ENCODE data around the gene EMC10. TPM values are rescaled to one million over a fixed set of nuclear protein-coding genes. Genes with fewer than 3 reads are reported as not detected.
"Not testable (repeated sequence)": the region's sequence is repeated elsewhere in the genome, so short reads cannot be mapped to it uniquely, and the experiment has no call there.

EMC10 gene
- total RNA-seq, 1 experiment from 2014 or later: 200 TPM

DNA sequence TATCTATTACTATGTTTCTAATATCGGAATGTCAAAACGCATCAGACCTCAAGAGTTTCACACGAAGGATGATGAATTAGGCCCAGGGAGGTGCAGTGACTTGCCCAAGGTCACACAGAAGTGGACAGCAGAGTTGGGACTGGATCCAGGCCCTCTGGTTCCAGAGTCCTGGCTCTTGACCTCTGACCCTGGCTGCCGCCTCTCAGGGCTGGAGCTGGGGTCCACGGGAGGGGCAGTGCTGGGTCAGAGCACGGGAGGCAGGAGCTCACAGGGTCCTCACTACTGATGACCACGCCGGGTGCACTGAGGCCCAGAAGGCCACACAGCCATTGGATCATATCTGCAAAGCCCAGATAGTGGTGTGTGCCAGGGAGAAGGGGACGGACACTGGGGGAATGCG is 46.6 kb downstream of the EMC10 start:
- no peak for DNase-seq
- intact Hi-C loops (cut with micrococcal nuclease; ENCODE audit: unreplicated experiment): no loop called here
- Mint-ChIP-seq H3K27me3 (ENCODE audit: unreplicated experiment) (peaks cover 26% of the 10 kb centered on the region), H3K9me3 (ENCODE audit: low read depth, unreplicated experiment) (no peaks in the 10 kb centered on the region), H3K36me3 (ENCODE audit: insufficient read depth, unreplicated experiment) (no peaks in the 10 kb centered on the region), H3K4me1 (ENCODE audit: low read depth, unreplicated experiment) (no peaks in the 10 kb centered on the region), H3K4me3 (ENCODE audit: low read depth, unreplicated experiment) (no peak overlapping the region), H3K27ac (ENCODE audit: unreplicated experiment) (no peak overlapping the region)
- CTCF ChIA-PET: interaction anchor here (0.6 to 1.7 kb wide), 2 partner anchors 15 to 18 kb away, joined by 3 to 4 read pairs; no protein-coding TSS in a partner anchor
- TF ChIP-seq, protein P1, sequence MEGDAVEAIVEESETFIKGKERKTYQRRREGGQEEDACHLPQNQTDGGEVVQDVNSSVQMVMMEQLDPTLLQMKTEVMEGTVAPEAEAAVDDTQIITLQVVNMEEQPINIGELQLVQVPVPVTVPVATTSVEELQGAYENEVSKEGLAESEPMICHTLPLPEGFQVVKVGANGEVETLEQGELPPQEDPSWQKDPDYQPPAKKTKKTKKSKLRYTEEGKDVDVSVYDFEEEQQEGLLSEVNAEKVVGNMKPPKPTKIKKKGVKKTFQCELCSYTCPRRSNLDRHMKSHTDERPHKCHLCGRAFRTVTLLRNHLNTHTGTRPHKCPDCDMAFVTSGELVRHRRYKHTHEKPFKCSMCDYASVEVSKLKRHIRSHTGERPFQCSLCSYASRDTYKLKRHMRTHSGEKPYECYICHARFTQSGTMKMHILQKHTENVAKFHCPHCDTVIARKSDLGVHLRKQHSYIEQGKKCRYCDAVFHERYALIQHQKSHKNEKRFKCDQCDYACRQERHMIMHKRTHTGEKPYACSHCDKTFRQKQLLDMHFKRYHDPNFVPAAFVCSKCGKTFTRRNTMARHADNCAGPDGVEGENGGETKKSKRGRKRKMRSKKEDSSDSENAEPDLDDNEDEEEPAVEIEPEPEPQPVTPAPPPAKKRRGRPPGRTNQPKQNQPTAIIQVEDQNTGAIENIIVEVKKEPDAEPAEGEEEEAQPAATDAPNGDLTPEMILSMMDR (IDR thresholded peaks at IDR 0.05; ENCODE audit: unreplicated experiment): no peak
- BruUV-seq (replicated peaks): no TSS peak

DNA sequence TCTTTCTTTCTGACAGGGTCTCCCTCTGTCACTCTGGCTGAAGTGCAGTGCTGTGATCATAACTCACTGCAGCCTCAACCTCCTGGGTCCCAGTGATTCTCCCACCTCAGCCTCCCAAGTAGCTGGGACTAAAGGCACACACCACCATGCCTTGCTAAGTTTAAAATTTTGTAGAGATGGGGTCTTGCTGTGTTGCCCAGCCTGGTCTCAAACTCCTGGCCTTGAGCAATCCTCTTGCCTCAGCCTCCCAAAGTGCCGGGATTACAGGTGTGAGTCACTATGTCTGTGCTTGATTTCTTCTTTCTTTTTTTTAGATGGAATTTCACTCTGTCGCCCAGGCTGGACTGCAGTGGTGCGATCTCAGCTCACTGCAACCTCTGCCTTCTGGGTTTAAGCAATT is 51.7 kb downstream of the EMC10 start:
- BruUV-seq (replicated peaks); CTCF ChIA-PET: not testable (repeated sequence)

DNA sequence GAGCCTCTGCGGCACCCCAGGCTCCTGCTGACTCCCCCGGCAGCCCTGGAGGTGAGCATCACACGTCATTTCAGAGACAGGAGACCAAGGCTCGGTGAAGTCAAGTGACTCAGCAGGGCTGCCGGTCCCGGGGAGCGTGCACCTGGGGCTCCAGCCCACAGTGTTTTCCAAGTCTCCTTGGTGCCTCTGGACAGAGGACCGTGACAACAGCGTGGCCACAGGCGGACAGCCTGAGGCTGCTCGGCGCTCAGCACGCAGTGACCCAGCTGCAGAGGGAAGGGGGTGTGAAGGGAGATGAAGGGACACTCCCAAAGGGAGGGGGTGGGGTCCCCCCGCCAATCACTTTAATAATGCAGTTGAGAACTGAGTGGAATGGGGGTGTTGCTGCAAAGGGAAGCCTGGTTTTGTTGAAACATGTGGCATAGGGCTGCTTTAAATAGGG is 54.9 kb downstream of the EMC10 start:
- no peak for DNase-seq
- no peak overlapping the region for H3K4me3 Mint-ChIP-seq (ENCODE audit: low read depth, unreplicated experiment)
- BruUV-seq (replicated peaks): no TSS peak
- H3K36me3 Mint-ChIP-seq (ENCODE audit: insufficient read depth, unreplicated experiment): peaks cover 5% of the 10 kb centered on the region
- H3K27ac Mint-ChIP-seq (ENCODE audit: unreplicated experiment): no peak overlapping the region
- TF ChIP-seq, protein P1 (IDR thresholded peaks at IDR 0.05; ENCODE audit: unreplicated experiment): no peak
- H3K9me3 Mint-ChIP-seq (ENCODE audit: low read depth, unreplicated experiment): peaks cover 6% of the 10 kb centered on the region
- peaks cover 80% of the 10 kb centered on the region for H3K27me3 Mint-ChIP-seq (ENCODE audit: unreplicated experiment)
- CTCF ChIA-PET: no interaction called here
- intact Hi-C loops (cut with micrococcal nuclease; ENCODE audit: unreplicated experiment): no loop called here
- H3K4me1 Mint-ChIP-seq (ENCODE audit: low read depth, unreplicated experiment): no peaks in the 10 kb centered on the region

More for the DNA sequence above, 51.7 kb downstream of the EMC10 start:
- intact Hi-C loops (cut with micrococcal nuclease; ENCODE audit: unreplicated experiment); H3K4me3 Mint-ChIP-seq (ENCODE audit: low read depth, unreplicated experiment); H3K4me1 Mint-ChIP-seq (ENCODE audit: low read depth, unreplicated experiment); H3K27ac Mint-ChIP-seq (ENCODE audit: unreplicated experiment); H3K9me3 Mint-ChIP-seq (ENCODE audit: low read depth, unreplicated experiment); DNase-seq; H3K36me3 Mint-ChIP-seq (ENCODE audit: insufficient read depth, unreplicated experiment): not testable (repeated sequence)
- H3K27me3 Mint-ChIP-seq (ENCODE audit: unreplicated experiment): peaks cover 75% of the 10 kb centered on the region

DNA sequence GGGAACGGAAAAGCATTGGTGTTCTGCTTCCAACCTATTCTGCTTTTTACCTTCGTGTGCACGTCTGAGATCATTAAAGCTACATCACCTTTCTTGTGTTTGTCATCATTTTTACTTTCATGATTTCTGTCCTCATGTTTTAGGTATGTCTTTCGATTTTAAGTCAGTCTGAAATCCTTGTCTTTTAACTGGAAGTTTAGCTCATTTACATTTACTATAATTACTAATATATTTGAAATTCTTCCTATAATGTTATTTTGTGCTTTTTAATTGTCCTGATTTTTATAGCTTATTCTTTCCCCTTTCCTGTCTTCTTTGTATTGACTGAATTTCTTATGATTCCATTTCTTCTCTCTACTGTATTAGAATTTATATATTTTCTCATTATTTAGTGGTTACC is 56.6 kb downstream of the EMC10 start:
- peaks cover 63% of the 10 kb centered on the region for H3K27me3 Mint-ChIP-seq (ENCODE audit: unreplicated experiment)
- H3K4me1 Mint-ChIP-seq (ENCODE audit: low read depth, unreplicated experiment): no peaks in the 10 kb centered on the region
- no TSS peak for BruUV-seq (replicated peaks)
- H3K9me3 Mint-ChIP-seq (ENCODE audit: low read depth, unreplicated experiment): peaks cover 6% of the 10 kb centered on the region
- CTCF ChIA-PET: no interaction called here
- no peak overlapping the region for H3K4me3 Mint-ChIP-seq (ENCODE audit: low read depth, unreplicated experiment)
- intact Hi-C loops (cut with micrococcal nuclease; ENCODE audit: unreplicated experiment): no loop called here
- no peak overlapping the region for H3K27ac Mint-ChIP-seq (ENCODE audit: unreplicated experiment)
- H3K36me3 Mint-ChIP-seq (ENCODE audit: insufficient read depth, unreplicated experiment): peaks cover 5% of the 10 kb centered on the region
- no peak for DNase-seq
- TF ChIP-seq, protein P1 (IDR thresholded peaks at IDR 0.05; ENCODE audit: unreplicated experiment): no peak

DNA sequence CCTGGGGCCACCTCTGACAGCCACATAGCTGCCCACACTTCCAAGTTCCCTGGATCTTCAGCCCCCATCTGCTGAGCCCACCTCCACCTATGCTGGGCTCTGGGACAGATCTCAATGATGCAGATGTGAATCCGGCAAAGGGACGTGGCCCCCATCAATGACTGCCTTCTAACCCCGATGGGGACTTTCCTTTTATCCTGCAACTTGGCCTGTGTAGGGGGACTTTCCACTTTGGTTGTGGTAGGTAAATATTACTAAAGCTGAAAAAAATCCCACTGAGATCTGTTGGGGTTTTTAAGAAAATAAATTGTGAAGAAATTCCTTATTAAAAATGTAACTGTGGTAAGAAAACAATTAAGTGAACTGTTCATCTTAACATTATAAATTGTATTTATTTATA is 58.2 kb downstream of the EMC10 start:
- Mint-ChIP-seq H3K36me3 (ENCODE audit: insufficient read depth, unreplicated experiment) (peaks cover 5% of the 10 kb centered on the region), H3K27ac (ENCODE audit: unreplicated experiment) (no peak overlapping the region), H3K9me3 (ENCODE audit: low read depth, unreplicated experiment) (peaks cover 6% of the 10 kb centered on the region), H3K27me3 (ENCODE audit: unreplicated experiment) (peaks cover 50% of the 10 kb centered on the region), H3K4me3 (ENCODE audit: low read depth, unreplicated experiment) (no peak overlapping the region), H3K4me1 (ENCODE audit: low read depth, unreplicated experiment) (no peaks in the 10 kb centered on the region)
- intact Hi-C loops (cut with micrococcal nuclease; ENCODE audit: unreplicated experiment): no loop called here
- no peak for DNase-seq
- TF ChIP-seq, protein P1 (IDR thresholded peaks at IDR 0.05; ENCODE audit: unreplicated experiment): no peak
- no TSS peak for BruUV-seq (replicated peaks)
- CTCF ChIA-PET: no interaction called here
